ENCODE data around the gene KRT82. TPM values are rescaled to one million over a fixed set of nuclear protein-coding genes. Genes with fewer than 3 reads are reported as not detected.

KRT82 gene
- total and polyA plus RNA-seq, 8 donors, result not detected

DNA sequence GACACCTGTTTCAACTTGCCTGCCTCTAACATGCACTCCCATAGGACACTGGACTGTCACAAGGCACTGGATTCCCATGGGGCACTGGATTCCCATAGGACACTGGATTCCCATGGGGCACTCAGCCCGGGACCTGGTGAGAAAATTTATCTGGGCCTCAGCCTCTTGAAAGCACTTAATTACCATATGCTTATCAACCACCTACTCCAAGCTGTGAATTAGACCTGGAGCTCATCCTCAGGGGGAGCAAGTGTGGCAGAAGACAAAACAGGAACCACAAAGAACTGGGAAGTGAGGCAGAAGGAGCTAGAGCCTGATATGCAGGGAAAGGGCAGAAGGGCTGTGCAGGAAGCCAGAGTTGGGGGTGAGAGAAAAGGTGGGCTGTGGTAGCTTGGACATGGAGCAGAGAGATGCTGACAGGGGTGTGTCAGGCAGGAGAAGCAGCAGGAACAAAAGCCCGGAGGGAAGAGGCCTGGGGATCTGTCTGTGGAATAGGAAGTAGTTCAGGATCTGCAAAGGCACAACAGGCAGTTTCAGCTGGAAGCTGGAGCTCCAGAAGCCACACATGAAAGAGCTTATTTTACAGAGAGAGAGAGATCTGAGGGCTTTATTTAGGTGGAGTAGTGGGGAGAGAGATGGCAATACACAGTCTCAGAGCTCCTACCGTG is 3.1 kb downstream of the KRT82 start:
- Histone ChIP-seq H3K4me3 (no peak overlapping the region), H3K9me3 (no peaks in the 10 kb centered on the region), H3K4me1 (no peaks in the 10 kb centered on the region), H3K27me3 (peaks cover 0 to 37% of the 10 kb centered on the region in 2 donors), H3K27ac (no peak overlapping the region), H3K36me3 (no peaks in the 10 kb centered on the region)
- ATAC-seq (no peak), DNase-seq (no peak)
- TF ChIP-seq CTCF (IDR thresholded peaks at IDR 0.05), result no peak
- intact Hi-C loops (cut with DNase I), result no loop called here

DNA sequence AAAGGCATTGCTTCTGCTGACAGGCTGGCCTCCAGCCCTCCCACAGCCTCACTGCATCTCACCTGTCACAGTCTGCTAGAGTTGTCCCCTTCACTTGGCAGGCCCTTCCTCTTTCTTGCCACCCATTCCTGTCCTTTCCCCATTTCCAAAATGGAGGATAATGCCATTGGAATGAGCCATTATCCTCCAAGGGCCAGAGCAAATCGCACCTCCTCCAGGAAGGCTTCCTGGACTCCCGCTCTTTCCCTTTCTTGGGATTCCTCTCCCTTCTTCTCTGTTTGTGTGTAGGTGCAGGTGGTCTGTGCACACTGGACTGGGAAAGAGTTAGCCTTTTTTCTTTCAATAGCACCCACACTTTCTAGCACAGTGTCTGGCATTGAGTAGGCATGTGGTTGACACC is 3.8 kb downstream of the KRT82 start:
- ATAC-seq, result no peak

GRCh38 chr12:52401926-52402325 is 4.2 kb downstream of the KRT82 start:
- Histone ChIP-seq H3K27me3 (peaks cover 0 to 35% of the 10 kb centered on the region in 2 donors), H3K4me3 (no peak overlapping the region), H3K27ac (no peak overlapping the region), H3K9me3 (no peaks in the 10 kb centered on the region), H3K36me3 (no peaks in the 10 kb centered on the region), H3K4me1 (no peaks in the 10 kb centered on the region)
- no peak for TF ChIP-seq CTCF (IDR thresholded peaks at IDR 0.05)
- ATAC-seq, result no peak
- intact Hi-C loops (cut with DNase I), result no loop called here
- DNase-seq, result no peak

More for the DNA sequence above, 3.8 kb downstream of the KRT82 start:
- no peaks in the 10 kb centered on the region for H3K9me3 ChIP-seq
- DNase-seq, result no peak
- H3K4me3 ChIP-seq, result no peak overlapping the region
- H3K4me1 ChIP-seq, result no peaks in the 10 kb centered on the region
- no peak for TF ChIP-seq CTCF (IDR thresholded peaks at IDR 0.05)
- intact Hi-C loops (cut with DNase I), result no loop called here
- no peaks in the 10 kb centered on the region for H3K36me3 ChIP-seq
- H3K27me3 ChIP-seq, result peaks cover 0 to 31% of the 10 kb centered on the region in 2 donors
- no peak overlapping the region for H3K27ac ChIP-seq

- ATAC-seq (no peak), DNase-seq (no peak)
- no peak overlapping the region for H3K4me3 ChIP-seq
- H3K4me1 ChIP-seq, result no peaks in the 10 kb centered on the region
- no peak for TF ChIP-seq CTCF (IDR thresholded peaks at IDR 0.05)
- H3K27ac ChIP-seq, result no peak overlapping the region
- peaks cover 0 to 38% of the 10 kb centered on the region in 2 donors for H3K27me3 ChIP-seq
- H3K9me3 ChIP-seq, result no peaks in the 10 kb centered on the region
- intact Hi-C loops (cut with DNase I), result no loop called here
- H3K36me3 ChIP-seq, result no peaks in the 10 kb centered on the region
These were observed 4.6 kb downstream of the KRT82 start for GRCh38 chr12:52401526-52401925.

GRCh38 chr12:52400906-52401305 is 5.2 kb downstream of the KRT82 start:
- Histone ChIP-seq H3K27me3 (peaks cover 0 to 38% of the 10 kb centered on the region in 2 donors), H3K4me3 (no peak overlapping the region), H3K27ac (no peak overlapping the region), H3K4me1 (no peaks in the 10 kb centered on the region), H3K36me3 (no peaks in the 10 kb centered on the region), H3K9me3 (no peaks in the 10 kb centered on the region)
- ATAC-seq (no peak), DNase-seq (no peak)
- no peak for TF ChIP-seq CTCF (IDR thresholded peaks at IDR 0.05)
- intact Hi-C loops (cut with DNase I), result no loop called here

All from left lung (tissue), 10 donors.